Astrocyte of the cerebellum (primary cell): ENCODE results near the gene MAST3.
"Not testable (repeated sequence)": the region's sequence is repeated elsewhere in the genome, so short reads cannot be mapped to it uniquely, and the experiment has no call there.

Source experiments
- DNase-seq: peaks from one replicate; pipeline ENCODE4 v3.0.0-alpha.2; 2011; ENCODE audit warnings: low read depth
- H3K4me3 ChIP-seq: 2 replicates; pipeline ENCODE4 v1.5.1; 2011; ENCODE audit warnings: mild to moderate bottlenecking, low read depth, low read length, moderate library complexity
- CTCF ChIP-seq: IDR thresholded peaks from 2 replicates; pipeline ENCODE4 v1.5.1; 2012; ENCODE audit warnings: low read length, low read depth, moderate library complexity, mild to moderate bottlenecking; ENCODE audit errors: missing control alignments
- in situ Hi-C: cut with HindIII; loops from 2 replicates; pipeline ENCODE4 v1.10.0; 2017; ENCODE audit warnings: low sequenced_read_pairs

Gene MAST3

GRCh38 chr19:18100710-18101109 is 3.1 kb downstream of the MAST3 start:
- in situ Hi-C loops, result loop anchor here (10.0 kb wide), 1 partner anchor 84 kb away; no protein-coding TSS in a partner anchor
- H3K4me3 ChIP-seq, result no peak overlapping the region
- no peak for TF ChIP-seq CTCF
- no peak for DNase-seq

GRCh38 chr19:18101268-18101667 is 3.7 kb downstream of the MAST3 start:
- DNase-seq, result no peak
- in situ Hi-C loops, result loop anchor here (10.0 kb wide), 1 partner anchor 84 kb away; no protein-coding TSS in a partner anchor
- no peak for TF ChIP-seq CTCF
- no peak overlapping the region for H3K4me3 ChIP-seq

GRCh38 chr19:18102916-18103542 is 5.5 kb downstream of the MAST3 start:
- no peak for DNase-seq
- in situ Hi-C loops, result loop anchor here (10.0 kb wide), 1 partner anchor 82 kb away; no protein-coding TSS in a partner anchor
- TF ChIP-seq CTCF, result no peak
- no peak overlapping the region for H3K4me3 ChIP-seq

- in situ Hi-C loops, result loop anchor here (10.0 kb wide), 1 partner anchor 80 kb away; no protein-coding TSS in a partner anchor
- no peak for DNase-seq
- TF ChIP-seq CTCF, result no peak
- peak overlapping the region; percentile 29 for H3K4me3 ChIP-seq
These were observed 7.2 kb downstream of the MAST3 start for GRCh38 chr19:18104793-18105131.

GRCh38 chr19:18105259-18105658 is 7.7 kb downstream of the MAST3 start:
- in situ Hi-C loops, result loop anchor here (10.0 kb wide), 1 partner anchor 80 kb away; no protein-coding TSS in a partner anchor
- DNase-seq, H3K4me3 ChIP-seq: not testable (repeated sequence)

- H3K4me3 ChIP-seq, result no peak overlapping the region
- no peak for DNase-seq
- in situ Hi-C loops, result loop anchor here (10.0 kb wide), 1 partner anchor 78 kb away; no protein-coding TSS in a partner anchor
- no peak for TF ChIP-seq CTCF
These were observed 9.7 kb downstream of the MAST3 start for GRCh38 chr19:18107235-18107634.

- TF ChIP-seq CTCF, result no peak
- in situ Hi-C loops, result loop anchor here (10.0 kb wide), 1 partner anchor 76 kb away; no protein-coding TSS in a partner anchor
- DNase-seq, result no peak
- no peak overlapping the region for H3K4me3 ChIP-seq
These were observed 11.3 kb downstream of the MAST3 start for GRCh38 chr19:18108897-18109296.
